HG03196 (cell line): ENCODE results near the gene SLC6A11.

Experiments used
- ATAC-seq: cut with Tn5 transposase; IDR thresholded peaks from one replicate; pipeline ENCODE4 v1.9.1; 2021; ENCODE audit not compliant: unreplicated experiment

Gene SLC6A11

DNA sequence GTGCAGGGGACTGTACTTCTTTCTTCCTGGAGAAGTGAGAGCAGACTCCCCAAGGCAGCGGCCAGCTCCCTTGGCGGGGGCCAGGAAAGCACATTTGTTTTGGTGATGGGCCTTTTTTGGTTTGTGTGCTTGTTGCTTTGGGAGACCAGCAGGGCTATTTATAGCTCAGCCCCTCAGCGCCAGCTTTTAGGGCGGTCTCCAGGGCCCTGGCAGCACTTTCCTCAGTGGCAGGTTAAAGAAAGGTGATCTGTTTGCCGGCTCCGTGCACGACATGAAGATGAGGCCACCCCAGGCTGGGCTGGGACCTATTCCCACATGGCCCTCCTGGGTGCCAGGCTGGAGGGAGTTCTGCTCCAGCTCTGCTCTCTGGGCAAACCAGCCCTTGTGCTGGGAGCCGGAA lies 21.8 kb downstream of the SLC6A11 start:
- ATAC-seq = no peak

DNA sequence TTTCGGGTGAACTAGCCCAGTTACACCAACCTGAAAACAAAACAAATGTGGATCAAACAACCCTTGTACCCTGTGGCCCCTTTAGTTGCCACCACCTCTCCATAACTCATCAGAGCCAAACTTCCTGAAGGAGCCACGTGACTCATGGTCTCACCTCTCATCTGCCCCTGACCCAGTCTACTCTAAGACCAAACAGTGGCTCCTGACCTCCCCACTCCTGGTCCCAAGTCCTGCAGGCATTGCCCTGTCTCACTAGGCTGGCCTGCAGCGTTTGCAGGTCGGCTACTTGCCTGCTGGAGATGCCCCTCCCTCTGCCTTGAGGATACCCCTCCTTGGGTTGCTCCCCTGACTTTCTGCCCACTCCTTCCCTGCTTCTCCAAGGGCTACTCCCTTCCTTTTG lies 23.1 kb downstream of the SLC6A11 start:
- no peak for ATAC-seq

DNA sequence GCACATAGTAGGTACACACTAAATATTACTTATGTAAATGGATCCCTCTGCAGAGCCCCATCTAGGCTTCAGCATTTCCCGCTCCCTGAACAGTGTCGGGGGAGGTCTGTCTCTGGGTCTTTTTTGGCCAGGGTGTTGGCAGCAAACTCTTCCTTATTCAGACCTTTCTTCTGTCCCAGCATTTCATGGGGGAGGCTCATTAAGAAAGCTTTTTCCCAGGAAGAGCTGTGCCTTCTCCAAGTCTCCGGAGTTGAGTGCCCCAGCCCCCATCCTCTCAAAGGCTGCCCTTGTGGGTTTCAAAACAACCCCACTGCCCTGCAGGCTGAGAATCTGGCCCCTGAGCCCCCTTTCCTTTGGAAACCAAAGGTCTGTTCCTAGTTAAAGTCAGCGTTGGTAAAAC lies 25.1 kb downstream of the SLC6A11 start:
- ATAC-seq = no peak

DNA sequence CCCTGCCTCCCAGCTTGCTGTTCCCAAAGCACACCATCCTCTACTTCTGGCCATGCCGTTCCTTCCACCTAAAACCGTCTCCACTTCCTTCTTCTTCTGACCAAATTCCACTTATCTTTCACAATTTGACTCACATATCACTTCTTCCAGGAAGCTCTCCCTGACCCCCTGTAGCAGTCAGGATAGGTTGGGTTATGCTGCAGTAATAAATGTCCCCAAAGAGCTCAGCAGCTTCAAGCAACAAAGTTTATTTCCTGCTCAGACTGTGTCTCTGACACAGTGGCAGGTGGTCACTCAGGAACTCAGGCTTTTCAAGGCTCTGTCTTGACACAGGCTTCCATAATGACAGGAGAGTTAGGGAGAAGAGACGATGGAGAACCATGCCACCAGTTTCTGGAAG lies 27.4 kb downstream of the SLC6A11 start:
- no peak for ATAC-seq

DNA sequence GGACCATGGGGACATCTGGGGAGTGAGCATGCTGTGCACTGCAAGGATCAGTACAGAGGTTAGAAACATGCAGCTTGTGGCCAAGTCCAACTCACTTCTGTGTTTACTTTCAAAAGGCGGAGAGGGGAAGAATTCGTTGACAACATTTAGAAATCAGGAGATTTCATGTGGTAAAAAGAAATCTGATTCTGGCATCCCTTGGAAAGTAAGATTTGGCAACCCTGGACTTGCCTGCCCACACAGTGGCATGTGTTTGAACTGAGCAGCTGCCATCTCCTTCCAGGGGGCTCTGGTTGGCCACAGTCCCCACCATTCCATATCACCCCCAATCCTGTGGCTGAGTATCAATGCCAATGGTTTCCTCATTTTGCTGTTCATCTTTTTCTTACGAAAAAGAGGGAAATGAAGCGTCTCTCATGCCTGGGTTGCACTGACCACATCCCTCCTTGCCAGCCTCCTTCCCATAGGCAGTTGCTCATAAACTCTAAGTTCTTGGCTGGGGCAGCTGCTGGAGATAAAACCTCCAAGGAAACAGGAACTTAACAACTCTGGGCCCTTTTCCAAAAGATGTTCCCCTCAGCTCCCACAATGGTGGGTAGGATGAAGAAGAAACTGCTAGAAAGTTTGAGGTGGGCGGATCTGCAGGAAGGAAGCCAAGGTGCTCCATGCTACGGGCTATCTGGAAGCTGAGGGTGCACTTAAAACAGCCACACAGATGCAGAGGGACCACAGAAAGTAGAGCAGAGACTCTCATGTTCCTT lies 29.2 kb downstream of the SLC6A11 start:
- ATAC-seq = no peak

DNA sequence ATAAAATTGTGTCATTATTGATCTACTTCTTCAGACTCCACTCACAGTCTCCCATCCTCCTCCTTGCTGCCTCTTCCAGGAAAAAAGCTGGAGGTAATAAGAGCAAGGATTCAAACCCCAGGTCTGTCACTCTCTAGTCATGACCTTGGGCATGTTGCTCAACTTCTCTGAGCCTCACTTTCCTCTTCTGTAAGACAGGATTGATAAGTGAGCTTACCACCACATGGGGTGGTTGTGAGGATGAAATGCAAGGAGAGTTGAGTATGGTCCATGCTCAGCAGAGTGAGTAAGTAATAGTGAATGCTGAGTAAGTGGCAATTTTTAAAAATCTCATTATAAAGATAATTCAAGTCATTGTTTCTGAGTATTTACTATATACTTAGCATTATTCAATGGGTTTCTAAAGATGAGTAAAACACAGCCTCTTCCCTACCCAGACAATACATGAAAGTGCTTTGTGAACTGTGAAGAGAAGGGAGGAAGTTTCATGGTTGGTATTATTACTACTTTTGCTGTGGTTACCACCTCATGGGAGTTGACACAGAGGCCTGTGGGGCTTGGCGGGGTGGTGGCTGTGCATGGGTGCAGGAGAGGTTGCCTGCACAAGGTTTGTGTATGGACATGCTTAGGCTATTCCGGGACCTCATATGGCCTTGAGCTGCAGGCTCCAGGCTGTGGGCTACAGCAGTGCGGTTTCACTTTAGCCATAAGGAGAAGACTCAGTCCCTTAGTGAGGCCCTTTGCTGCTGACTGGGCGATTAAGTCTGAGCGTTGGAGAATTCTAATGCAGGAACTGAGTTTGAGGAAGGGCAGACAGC lies 30.0 kb downstream of the SLC6A11 start:
- no peak for ATAC-seq

DNA sequence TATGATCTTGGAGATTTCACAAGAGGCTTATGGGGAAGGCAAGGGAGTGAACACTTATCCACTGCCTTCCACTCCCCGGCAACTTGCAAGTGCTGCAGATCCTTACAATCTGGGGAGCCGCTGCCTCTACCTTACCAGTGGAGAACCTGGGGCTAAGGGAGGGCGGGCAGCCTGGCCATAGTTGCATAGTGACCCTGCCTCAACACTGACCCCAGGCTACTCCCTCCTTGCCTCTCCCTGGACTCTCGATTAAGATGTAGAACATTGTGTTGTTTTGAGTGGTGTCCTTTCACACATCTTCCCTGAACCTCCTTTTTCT lies 30.6 kb downstream of the SLC6A11 start:
- no peak for ATAC-seq

DNA sequence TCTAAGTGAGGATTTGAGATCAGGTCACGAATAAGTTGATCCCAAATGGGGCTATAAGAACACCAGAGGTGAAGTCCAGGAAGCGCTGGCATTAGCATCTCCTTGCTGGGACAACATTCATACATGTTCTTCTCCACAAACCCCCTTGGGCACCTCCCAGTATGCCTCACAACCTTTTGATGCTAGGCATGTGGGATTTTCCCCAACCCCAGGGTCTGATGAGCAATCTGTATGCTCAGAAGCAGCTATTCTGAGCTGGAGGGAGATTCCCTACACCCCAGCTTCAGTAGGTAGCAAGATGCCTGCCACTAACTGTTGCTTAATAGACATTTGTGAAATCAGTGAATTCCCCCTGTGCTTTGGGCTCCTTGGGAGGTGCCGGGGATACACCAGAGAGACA lies 32.2 kb downstream of the SLC6A11 start:
- ATAC-seq = no peak

DNA sequence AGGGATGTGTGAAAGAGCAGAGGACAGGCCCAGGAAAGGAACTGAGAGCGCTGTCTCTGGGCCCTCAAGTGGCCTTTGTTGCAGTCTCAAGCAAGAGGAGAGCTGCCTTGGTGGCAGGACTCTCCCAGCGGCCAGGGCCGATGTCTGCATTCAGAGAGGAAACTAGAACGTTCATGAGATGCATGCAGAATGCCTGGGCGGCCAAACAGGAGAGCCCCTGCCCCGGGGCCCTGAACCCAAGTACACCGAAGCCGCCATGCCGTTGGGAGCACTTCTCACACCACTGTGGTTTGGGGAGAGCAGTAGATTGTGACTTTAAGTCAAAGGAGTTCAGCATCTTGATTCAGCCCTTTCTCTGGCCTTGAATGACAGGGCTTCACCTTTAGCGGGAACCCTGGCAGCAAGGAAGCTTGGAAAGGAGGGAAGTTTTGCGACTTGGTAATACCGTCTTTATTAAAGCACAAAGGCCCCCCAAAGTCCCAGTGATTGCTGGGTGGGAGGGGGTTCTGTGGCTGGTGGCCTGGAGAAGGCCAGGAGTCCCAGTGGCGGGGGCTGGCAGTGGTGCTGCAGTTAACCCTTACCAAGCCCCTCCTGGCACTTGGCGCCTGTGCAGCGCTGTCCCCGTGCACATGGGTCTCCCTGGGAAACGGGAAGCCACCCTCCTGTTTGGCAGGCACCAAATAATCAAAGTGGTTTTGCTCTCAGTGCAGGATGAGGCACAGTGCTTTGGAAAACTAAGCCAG lies 36.2 kb downstream of the SLC6A11 start:
- no peak for ATAC-seq

DNA sequence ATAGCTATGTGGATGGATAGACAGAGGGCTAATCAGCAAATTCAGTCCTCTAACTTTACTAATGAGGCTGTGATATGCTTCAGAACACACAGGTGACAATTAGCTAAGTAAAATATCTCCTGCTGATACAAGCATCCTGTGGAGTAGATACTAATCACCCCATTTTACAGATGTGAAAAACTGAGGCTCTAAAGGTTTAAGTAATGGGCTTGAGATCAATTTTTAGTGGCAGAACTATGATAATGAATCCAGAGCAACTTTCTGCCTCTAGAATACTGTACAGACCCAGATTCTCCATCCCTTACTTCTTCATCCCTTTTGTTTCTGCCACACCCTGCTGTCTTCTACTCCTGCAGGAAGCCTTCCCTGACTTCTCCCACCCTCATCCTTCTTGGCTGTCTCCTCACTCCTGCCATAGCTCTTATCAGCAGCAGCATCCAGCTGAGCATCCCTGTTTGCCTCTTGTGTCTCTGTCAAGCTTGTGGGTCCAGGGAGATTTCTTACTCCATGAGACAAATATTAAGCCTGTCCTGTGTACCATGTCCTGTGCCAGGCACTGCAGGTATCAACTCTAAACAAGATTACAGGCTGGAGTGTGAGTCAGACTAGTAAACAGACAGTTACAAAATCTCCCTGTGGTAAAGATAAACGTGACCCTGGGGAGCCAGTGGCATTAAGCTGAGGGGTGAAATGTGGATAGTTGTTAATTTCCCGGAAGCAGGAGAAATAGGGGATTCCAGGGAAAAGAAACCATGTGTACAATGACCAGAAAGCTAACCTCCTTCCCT lies 39.2 kb downstream of the SLC6A11 start:
- no peak for ATAC-seq

DNA sequence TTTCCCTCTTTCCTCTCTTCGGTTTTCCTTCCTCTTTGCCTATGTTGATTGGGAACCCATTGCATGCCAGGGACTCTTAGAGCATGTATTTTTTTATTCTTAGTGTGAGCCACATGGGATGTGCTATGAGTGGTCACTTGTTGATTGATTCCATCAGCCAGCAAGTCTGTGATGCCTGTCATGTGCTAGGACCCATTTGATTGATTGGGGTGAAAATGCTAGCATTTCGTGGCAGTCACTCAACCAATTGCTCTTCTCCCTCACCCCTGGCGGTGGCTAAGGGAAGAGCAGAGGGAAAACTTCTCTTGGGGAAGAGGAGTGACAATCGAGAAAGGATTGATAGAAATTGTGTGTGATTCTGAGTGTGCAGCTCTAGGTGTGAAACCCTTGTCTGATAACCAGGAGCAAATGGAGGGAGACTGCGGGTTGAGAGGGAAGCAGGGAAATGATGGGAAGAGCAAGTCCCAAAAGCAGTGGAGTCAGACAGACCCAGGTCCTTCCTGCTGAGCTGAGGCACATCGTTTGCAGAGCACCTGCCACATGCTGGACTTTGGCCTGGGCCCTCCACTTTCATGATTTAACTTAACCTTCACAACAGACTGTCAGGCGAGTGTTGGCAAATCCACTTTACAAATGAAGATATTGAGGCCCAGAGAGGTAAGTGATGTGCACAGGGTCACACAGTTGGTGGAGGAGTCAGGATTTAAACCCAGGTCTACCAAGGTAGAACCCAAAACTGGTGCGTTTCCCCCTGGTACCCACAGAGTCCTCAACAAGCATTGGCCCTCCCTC lies 40.0 kb downstream of the SLC6A11 start:
- no peak for ATAC-seq

DNA sequence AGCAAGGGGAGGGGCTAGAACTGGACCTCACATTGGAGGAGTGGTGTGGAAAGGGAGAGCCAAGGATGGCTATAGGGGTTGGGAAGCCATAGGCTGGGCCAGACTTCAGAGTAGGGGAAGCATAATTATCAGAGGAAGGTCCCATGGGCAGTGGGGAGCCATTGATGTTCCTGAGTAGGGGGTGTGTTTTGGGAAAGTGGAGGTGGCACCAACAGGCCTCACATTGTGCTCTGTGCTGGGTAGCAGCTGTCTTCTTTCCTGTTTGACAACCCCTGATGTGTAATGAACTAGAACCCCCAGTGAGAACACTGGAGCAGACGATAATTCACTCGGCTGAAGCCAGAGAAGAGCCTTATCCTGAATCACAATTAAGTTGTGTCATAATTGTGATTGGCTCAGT lies 41.2 kb downstream of the SLC6A11 start:
- no peak for ATAC-seq

DNA sequence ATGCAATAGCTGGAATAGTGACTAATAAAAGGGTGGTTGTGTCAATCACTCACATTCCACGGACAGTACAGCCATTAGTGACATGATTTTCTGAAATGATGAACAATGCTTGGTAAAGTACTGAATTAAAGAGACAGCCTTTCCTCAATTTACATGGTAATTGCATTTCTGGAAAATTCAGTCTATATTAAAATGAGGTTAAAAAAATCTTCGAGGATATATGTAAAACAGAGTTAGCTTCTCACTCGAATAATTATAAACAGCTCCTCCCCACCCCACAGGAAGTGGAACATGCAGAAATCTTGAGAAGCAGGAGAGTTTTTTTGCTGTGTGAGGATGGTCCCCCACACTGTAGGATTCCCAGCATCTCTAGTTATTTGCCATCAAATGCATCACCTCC lies 42.1 kb downstream of the SLC6A11 start:
- no peak for ATAC-seq

DNA sequence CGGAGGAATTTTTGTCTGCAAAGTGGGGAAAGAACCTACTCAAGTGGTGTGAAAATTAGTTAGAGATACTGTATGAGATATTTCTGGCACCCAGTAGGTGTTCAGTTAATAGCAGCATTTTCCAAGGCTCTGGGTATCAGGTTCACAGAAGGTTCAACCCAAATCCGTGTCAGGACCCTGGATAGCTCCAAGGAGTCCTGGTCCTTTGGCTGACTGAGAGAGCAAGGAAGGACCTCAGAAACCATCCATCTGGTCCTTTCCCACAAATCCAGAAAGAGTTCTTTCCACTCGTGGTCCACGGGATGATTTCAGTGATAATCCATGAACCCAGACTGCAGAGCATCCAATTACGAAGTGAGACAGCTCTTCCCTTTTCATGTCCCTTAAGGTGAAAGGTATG lies 51.4 kb downstream of the SLC6A11 start:
- no peak for ATAC-seq

DNA sequence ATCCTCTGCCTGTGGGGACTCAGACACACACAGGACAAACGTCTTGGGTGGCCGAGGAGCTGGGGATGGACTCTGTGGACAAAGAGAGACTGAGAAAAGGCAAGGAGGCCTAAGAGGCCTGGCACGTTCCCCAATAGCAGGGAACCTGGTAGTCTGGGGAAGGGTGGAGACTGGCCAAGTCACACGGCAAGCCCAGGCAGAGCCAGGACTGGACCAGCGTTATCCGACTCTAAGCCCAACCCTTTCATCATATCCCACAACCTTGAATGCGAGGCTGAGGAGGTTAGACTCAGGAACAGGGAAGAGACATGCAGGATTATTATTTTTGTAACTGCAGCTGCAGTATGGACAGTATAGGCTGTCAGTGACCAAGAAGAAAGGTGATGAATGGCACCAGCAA lies 53.4 kb downstream of the SLC6A11 start:
- no peak for ATAC-seq

DNA sequence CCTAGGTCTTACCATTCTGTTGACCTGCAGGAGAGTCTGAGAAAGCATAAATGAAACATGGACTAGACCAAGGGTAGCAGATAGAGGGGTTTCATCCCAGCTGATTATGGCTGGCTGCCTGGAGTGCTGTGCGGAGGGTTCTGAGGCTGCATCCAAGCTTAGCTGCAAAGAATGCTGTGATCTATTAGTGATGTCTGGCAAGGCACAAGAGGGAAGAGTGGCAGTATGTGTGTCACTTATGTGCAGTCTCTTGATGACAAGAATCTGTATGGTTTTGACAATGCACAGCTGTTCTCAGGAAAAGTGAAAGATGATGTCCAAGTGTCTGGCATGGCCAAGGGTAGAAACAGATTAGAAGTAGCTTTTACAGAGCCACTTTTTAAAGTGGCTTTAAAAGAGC lies 54.3 kb downstream of the SLC6A11 start:
- ATAC-seq = no peak

DNA sequence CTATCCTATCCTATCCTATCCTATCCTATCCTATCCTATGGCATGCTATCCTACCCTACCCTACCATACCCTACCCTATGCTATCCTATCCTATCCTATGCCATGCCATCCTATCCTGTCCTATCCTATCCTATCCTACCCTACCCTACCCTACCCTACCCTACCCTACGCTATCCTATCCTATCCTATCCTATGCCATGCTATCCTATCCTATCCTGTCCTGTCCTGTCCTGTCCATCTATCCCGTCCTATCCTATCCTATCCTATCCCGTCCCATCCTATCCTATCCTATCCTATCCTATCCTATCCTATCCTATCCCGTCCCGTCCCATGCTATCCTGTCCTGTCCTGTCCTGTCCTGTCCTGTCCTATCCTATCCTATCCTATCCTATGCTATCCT lies 57.4 kb downstream of the SLC6A11 start:
- no peak for ATAC-seq

DNA sequence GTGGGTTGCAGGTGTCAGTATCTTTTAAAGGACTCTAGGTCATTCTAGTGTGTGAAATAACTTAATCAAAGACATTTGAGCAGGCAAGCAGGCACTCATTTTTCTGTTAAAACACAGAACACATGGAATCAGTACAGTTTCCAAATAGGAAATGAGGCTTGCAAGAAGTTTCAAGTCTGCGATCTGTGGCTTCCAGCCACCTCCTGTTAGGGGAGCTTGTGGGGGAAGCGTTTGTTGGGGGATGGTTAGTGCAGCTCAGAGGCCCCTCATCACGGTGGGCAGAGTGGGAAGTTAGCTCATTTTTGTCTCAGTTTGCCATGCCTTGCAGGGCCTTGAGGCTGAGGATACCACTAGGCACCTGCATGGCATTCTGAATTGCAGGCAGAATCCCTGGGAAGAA lies 59.9 kb downstream of the SLC6A11 start:
- no peak for ATAC-seq

DNA sequence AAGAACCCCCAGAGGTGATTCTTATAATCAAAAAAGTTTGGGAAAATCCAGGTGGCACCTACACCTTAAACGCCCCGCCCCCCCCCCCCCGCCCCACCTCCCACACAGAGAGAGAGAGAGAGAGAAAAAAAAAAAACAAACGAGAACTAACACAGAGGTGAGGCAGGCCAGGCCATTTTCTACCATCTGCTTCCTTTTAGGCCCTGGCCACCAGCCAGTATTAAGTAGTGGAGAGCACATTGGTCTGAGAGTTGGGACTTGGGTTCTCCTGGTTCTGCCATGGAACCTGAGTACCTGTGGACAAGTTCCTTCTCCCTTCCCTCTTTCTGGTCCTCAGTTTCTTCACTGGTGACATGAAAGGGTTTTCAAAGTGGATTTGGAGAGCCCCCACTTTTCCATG lies 60.6 kb downstream of the SLC6A11 start:
- ATAC-seq = no peak

DNA sequence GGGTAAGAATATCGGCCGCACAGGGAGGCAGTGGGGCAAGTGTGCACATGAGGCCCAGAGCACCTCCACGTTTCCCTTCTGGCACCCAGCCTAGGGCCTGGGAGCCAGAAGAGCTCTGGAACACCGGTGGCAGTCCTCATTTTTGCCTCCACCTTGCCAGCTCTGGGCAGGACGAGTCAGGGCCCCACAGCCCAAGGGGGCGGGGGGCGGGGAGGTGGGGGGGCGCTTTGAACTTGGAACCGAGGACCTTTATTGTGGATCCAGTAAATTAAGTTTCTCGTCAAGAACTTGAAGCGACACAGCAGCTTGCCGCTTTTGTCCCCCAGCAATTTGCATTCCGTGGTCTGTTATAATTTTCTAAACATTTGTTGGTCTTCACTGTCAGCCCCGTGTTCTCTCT lies 66.8 kb downstream of the SLC6A11 start:
- ATAC-seq = no peak
